GM19025 (cell line): ENCODE data around the gene GTF2H1.
"Not testable (repeated sequence)": the region's sequence is repeated elsewhere in the genome, so short reads cannot be mapped to it uniquely, and the experiment has no call there.

ENCODE experiments used
- ATAC-seq: cut with Tn5 transposase; IDR thresholded peaks from one replicate; pipeline ENCODE4 v1.9.1; 2021; ENCODE audit warnings: mild to moderate bottlenecking, low read depth, moderate library complexity; ENCODE audit not compliant: unreplicated experiment

The GTF2H1 gene

GRCh38 chr11:18369398-18369797 is 47.0 kb downstream of the GTF2H1 start:
- ATAC-seq = no peak

- ATAC-seq = no peak
These were observed 48.9 kb downstream of the GTF2H1 start for GRCh38 chr11:18371279-18371678.

GRCh38 chr11:18372201-18372600 is 49.8 kb downstream of the GTF2H1 start:
- no peak for ATAC-seq

- no peak for ATAC-seq
These were observed 52.6 kb downstream of the GTF2H1 start for GRCh38 chr11:18374956-18375355.

GRCh38 chr11:18375941-18376340 is 53.6 kb downstream of the GTF2H1 start:
- ATAC-seq = no peak

GRCh38 chr11:18379201-18379600 is 56.8 kb downstream of the GTF2H1 start:
- no peak for ATAC-seq

GRCh38 chr11:18383388-18384156 is 61.2 kb downstream of the GTF2H1 start:
- ATAC-seq = peak; percentile 82

- ATAC-seq = peak; percentile 39
These were observed 61.8 kb downstream of the GTF2H1 start for GRCh38 chr11:18384157-18384641.

- no peak for ATAC-seq
These were observed 67.7 kb downstream of the GTF2H1 start for GRCh38 chr11:18390088-18390487.

GRCh38 chr11:18392434-18393321 is 70.3 kb downstream of the GTF2H1 start:
- ATAC-seq = no peak

GRCh38 chr11:18393581-18394274 is 71.4 kb downstream of the GTF2H1 start:
- ATAC-seq = peak; percentile 0

GRCh38 chr11:18394275-18394927 is 72.0 kb downstream of the GTF2H1 start, which contains the start of gene LDHA:
Gene LDHA (plus strand): TSS chr11:18394563. CDS start chr11:18396843, 2,280 bp downstream.
- ATAC-seq = peak; percentile 58

- ATAC-seq = no peak
These were observed 72.8 kb downstream of the GTF2H1 start for GRCh38 chr11:18394928-18395734.

GRCh38 chr11:18395735-18396504 is 73.6 kb downstream of the GTF2H1 start:
- peak; percentile 58 for ATAC-seq

- no peak for ATAC-seq
These were observed 75.6 kb downstream of the GTF2H1 start for GRCh38 chr11:18397921-18398320.

GRCh38 chr11:18401077-18401476 is 78.7 kb downstream of the GTF2H1 start:
- ATAC-seq = not testable (repeated sequence)

- no peak for ATAC-seq
These were observed 81.7 kb downstream of the GTF2H1 start for GRCh38 chr11:18404062-18404461.

GRCh38 chr11:18407400-18407799 is 85.0 kb downstream of the GTF2H1 start:
- not testable (repeated sequence) for ATAC-seq
